BLaER1 treated with 17β-estradiol and CSF1 and Interleukin-3, amounts not matched to agents 10 nM and 100 nM (cell line): ENCODE measurements around the gene SPATA16.

Experiments
- H3K27ac ChIP-seq, 11 experiments: shearing (Covaris generic); formaldehyde crosslinking; 2 replicates each; pipeline ENCODE4 v1.8.1; 2022
- H3K27me3 ChIP-seq, 11 experiments: shearing (Covaris generic); formaldehyde crosslinking; 2 replicates each; pipeline ENCODE4 v1.8.1; 2022
- H3K36me3 ChIP-seq, 11 experiments: shearing (Covaris generic); formaldehyde crosslinking; 2 replicates each; pipeline ENCODE4 v1.8.1; 2022
- H3K4me1 ChIP-seq, 10 experiments: shearing (Covaris generic); formaldehyde crosslinking; 2 replicates each; pipeline ENCODE4 v1.8.1; 2022
- H3K4me2 ChIP-seq, 11 experiments: shearing (Covaris generic); formaldehyde crosslinking; 2 replicates each; pipeline ENCODE4 v1.8.1; 2022
- H3K4me3 ChIP-seq, 10 experiments: shearing (Covaris generic); formaldehyde crosslinking; 2 replicates each; pipeline ENCODE4 v1.8.1; 2022
- H3K9ac ChIP-seq, 11 experiments: shearing (Covaris generic); formaldehyde crosslinking; 2 replicates each; pipeline ENCODE4 v1.8.1; 2022
- H3K9me3 ChIP-seq, 11 experiments: shearing (Covaris generic); formaldehyde crosslinking; replicated peaks in 1 of 11; 2 replicates each; pipeline ENCODE4 v1.8.1; 2022
- H4K20me1 ChIP-seq, 11 experiments: shearing (Covaris generic); formaldehyde crosslinking; 2 replicates each; pipeline ENCODE4 v1.8.1; 2022
- Cebpa-rat ChIP-seq, 11 experiments: shearing (Covaris generic); IDR thresholded peaks; 2 replicates each; pipeline ENCODE4 v1.8.1; 2022

Gene SPATA16

GRCh38 chr3:173109143-173109542, 31.9 kb downstream of the SPATA16 start:
- no peaks in the 10 kb centered on the region for H3K27me3 ChIP-seq
- H4K20me1 ChIP-seq = no peaks in the 10 kb centered on the region
- H3K36me3 ChIP-seq = no peaks in the 10 kb centered on the region
- no peak overlapping the region for H3K27ac ChIP-seq
- no peak for TF ChIP-seq Cebpa-rat (IDR thresholded peaks at IDR 0.05)
- no peak overlapping the region for H3K4me3 ChIP-seq
- H3K9me3 ChIP-seq = 0 out of 22 replicates have a peak, but pooled peaks cover 0 to 3% (median 0%) of the 10 kb centered on the region in 11 experiments
- H3K4me2 ChIP-seq = no peak overlapping the region
- no peaks in the 10 kb centered on the region for H3K4me1 ChIP-seq
- H3K9ac ChIP-seq = no peak overlapping the region

- H3K9ac ChIP-seq = no peak overlapping the region
- H4K20me1 ChIP-seq = no peaks in the 10 kb centered on the region
- H3K27me3 ChIP-seq = no peaks in the 10 kb centered on the region
- no peak overlapping the region for H3K27ac ChIP-seq
- H3K4me1 ChIP-seq = no peaks in the 10 kb centered on the region
- H3K9me3 ChIP-seq = peaks cover 11 to 18% (median 14%) of the 10 kb centered on the region in 11 experiments; a peak in 21 of 22 replicates
- no peaks in the 10 kb centered on the region for H3K36me3 ChIP-seq
- no peak overlapping the region for H3K4me3 ChIP-seq
- H3K4me2 ChIP-seq = no peak overlapping the region
- TF ChIP-seq Cebpa-rat (IDR thresholded peaks at IDR 0.05) = no peak
These were observed 37.6 kb downstream of the SPATA16 start for GRCh38 chr3:173103469-173103868.

- no peak overlapping the region for H3K4me2 ChIP-seq
- no peaks in the 10 kb centered on the region for H3K36me3 ChIP-seq
- peaks cover 11 to 17% (median 13%) of the 10 kb centered on the region in 11 experiments; a peak in 21 of 22 replicates for H3K9me3 ChIP-seq
These were observed 42.1 kb downstream of the SPATA16 start for GRCh38 chr3:173098959-173099358.

GRCh38 chr3:173096994-173097785, 43.8 kb downstream of the SPATA16 start:
- no peaks in the 10 kb centered on the region for H3K9me3 ChIP-seq
- no peak overlapping the region for H3K27ac ChIP-seq
- H3K27me3 ChIP-seq = no peaks in the 10 kb centered on the region
- no peak for TF ChIP-seq Cebpa-rat (IDR thresholded peaks at IDR 0.05)
- H3K4me3 ChIP-seq = no peak overlapping the region
- H4K20me1 ChIP-seq = no peaks in the 10 kb centered on the region
- H3K36me3 ChIP-seq = no peaks in the 10 kb centered on the region
- H3K4me2 ChIP-seq = no peak overlapping the region
- no peak overlapping the region for H3K9ac ChIP-seq
- no peaks in the 10 kb centered on the region for H3K4me1 ChIP-seq

More at GRCh38 chr3:173098959-173099358, 42.1 kb downstream of the SPATA16 start:
- Histone ChIP-seq H3K27me3 (no peaks in the 10 kb centered on the region), H3K4me1 (no peaks in the 10 kb centered on the region), H3K9ac (no peak overlapping the region), H3K27ac (no peak overlapping the region), H4K20me1 (no peaks in the 10 kb centered on the region), H3K4me3 (no peak overlapping the region)
- no peak for TF ChIP-seq Cebpa-rat (IDR thresholded peaks at IDR 0.05)

GRCh38 chr3:173096140-173096539, 44.9 kb downstream of the SPATA16 start:
- no peaks in the 10 kb centered on the region for H3K27me3 ChIP-seq
- H3K9me3 ChIP-seq = no peaks in the 10 kb centered on the region
- H3K36me3 ChIP-seq = no peaks in the 10 kb centered on the region
- H3K4me3 ChIP-seq = no peak overlapping the region
- no peaks in the 10 kb centered on the region for H3K4me1 ChIP-seq
- H4K20me1 ChIP-seq = no peaks in the 10 kb centered on the region
- H3K27ac ChIP-seq = no peak overlapping the region
- no peak overlapping the region for H3K9ac ChIP-seq
- TF ChIP-seq Cebpa-rat (IDR thresholded peaks at IDR 0.05) = no peak
- no peak overlapping the region for H3K4me2 ChIP-seq

GRCh38 chr3:173092038-173092437, 49.0 kb downstream of the SPATA16 start:
- no peaks in the 10 kb centered on the region for H3K27me3 ChIP-seq
- no peak overlapping the region for H3K4me3 ChIP-seq
- H3K27ac ChIP-seq = no peak overlapping the region
- H3K4me2 ChIP-seq = no peak overlapping the region
- H4K20me1 ChIP-seq = no peaks in the 10 kb centered on the region
- H3K36me3 ChIP-seq = no peaks in the 10 kb centered on the region
- no peaks in the 10 kb centered on the region for H3K9me3 ChIP-seq
- no peak overlapping the region for H3K9ac ChIP-seq
- no peak for TF ChIP-seq Cebpa-rat (IDR thresholded peaks at IDR 0.05)
- H3K4me1 ChIP-seq = no peaks in the 10 kb centered on the region

GRCh38 chr3:173090492-173090891, 50.5 kb downstream of the SPATA16 start:
- Histone ChIP-seq H3K4me3 (no peak overlapping the region), H3K9ac (no peak overlapping the region), H4K20me1 (no peaks in the 10 kb centered on the region), H3K4me2 (no peak overlapping the region), H3K9me3 (no peaks in the 10 kb centered on the region), H3K27me3 (no peaks in the 10 kb centered on the region), H3K36me3 (no peaks in the 10 kb centered on the region), H3K27ac (no peak overlapping the region), H3K4me1 (no peaks in the 10 kb centered on the region)
- no peak for TF ChIP-seq Cebpa-rat (IDR thresholded peaks at IDR 0.05)

GRCh38 chr3:173089283-173089682, 51.8 kb downstream of the SPATA16 start:
- H3K9ac ChIP-seq = no peak overlapping the region
- 0 out of 22 replicates have a peak, but pooled peaks cover 0 to 6% (median 0%) of the 10 kb centered on the region in 11 experiments for H3K9me3 ChIP-seq
- H3K27me3 ChIP-seq = no peaks in the 10 kb centered on the region
- no peak overlapping the region for H3K27ac ChIP-seq
- no peak overlapping the region for H3K4me2 ChIP-seq
- H4K20me1 ChIP-seq = no peaks in the 10 kb centered on the region
- H3K4me1 ChIP-seq = no peaks in the 10 kb centered on the region
- H3K4me3 ChIP-seq = no peak overlapping the region
- no peak for TF ChIP-seq Cebpa-rat (IDR thresholded peaks at IDR 0.05)
- H3K36me3 ChIP-seq = no peaks in the 10 kb centered on the region

GRCh38 chr3:173078525-173078924, 62.5 kb downstream of the SPATA16 start:
- Histone ChIP-seq H3K27ac (no peak overlapping the region), H3K4me1 (no peaks in the 10 kb centered on the region), H3K4me2 (no peak overlapping the region), H4K20me1 (no peaks in the 10 kb centered on the region), H3K27me3 (no peaks in the 10 kb centered on the region), H3K36me3 (no peaks in the 10 kb centered on the region), H3K9ac (no peak overlapping the region), H3K9me3 (peaks cover 4 to 13% (median 10%) of the 10 kb centered on the region in 11 experiments; a peak in 19 of 22 replicates), H3K4me3 (no peak overlapping the region)
- no peak for TF ChIP-seq Cebpa-rat (IDR thresholded peaks at IDR 0.05)
